HCT116 (cell line): ENCODE measurements around the gene SFXN2.

Source experiments
- CBX3 ChIP-seq: IDR thresholded peaks from 2 replicates; pipeline ENCODE4 v1.6.1; 2012; ENCODE audit warnings: low read depth
- CEBPB ChIP-seq: IDR thresholded peaks from 2 replicates; pipeline ENCODE4 v1.6.1; 2012; ENCODE audit warnings: low read depth
- CTCF ChIP-seq, 3 experiments: fragments of 200-600 bp in 1 of 3; sonication (generic) in 1 of 3; IDR thresholded peaks in 2 of 3; conservative IDR thresholded peaks in 1 of 3; 2 replicates each; pipeline ENCODE4 v1.5.1; 2012 to 2017; ENCODE audit warnings: low read depth in 2 of 3, low read length in 2 of 3, antibody characterized with exemption in 1 of 3, borderline replicate concordance in 1 of 3, control low read depth in 1 of 3, mild to moderate bottlenecking in 1 of 3, mixed read lengths in 1 of 3, mixed run types in 1 of 3, moderate library complexity in 1 of 3; ENCODE audit not compliant: insufficient read depth in 1 of 3
- MAX ChIP-seq: IDR thresholded peaks from 2 replicates; pipeline ENCODE4 v1.6.1; 2012
- POLR2A ChIP-seq: IDR thresholded peaks from 2 replicates; pipeline ENCODE4 v1.7.0; 2011; ENCODE audit warnings: borderline replicate concordance; ENCODE audit not compliant: insufficient read depth, insufficient read length; ENCODE audit errors: extremely low read depth
- SP1 ChIP-seq: IDR thresholded peaks from 2 replicates; pipeline ENCODE4 v1.6.1; 2012; ENCODE audit warnings: low read depth
- TF ChIP-seq, protein P1 (sequence below): IDR thresholded peaks from 2 replicates; pipeline ENCODE4 v1.6.1; 2011; ENCODE audit warnings: mild to moderate bottlenecking, low read length, moderate library complexity; ENCODE audit not compliant: insufficient replicate concordance; ENCODE audit errors: extremely low read depth

DNA sequence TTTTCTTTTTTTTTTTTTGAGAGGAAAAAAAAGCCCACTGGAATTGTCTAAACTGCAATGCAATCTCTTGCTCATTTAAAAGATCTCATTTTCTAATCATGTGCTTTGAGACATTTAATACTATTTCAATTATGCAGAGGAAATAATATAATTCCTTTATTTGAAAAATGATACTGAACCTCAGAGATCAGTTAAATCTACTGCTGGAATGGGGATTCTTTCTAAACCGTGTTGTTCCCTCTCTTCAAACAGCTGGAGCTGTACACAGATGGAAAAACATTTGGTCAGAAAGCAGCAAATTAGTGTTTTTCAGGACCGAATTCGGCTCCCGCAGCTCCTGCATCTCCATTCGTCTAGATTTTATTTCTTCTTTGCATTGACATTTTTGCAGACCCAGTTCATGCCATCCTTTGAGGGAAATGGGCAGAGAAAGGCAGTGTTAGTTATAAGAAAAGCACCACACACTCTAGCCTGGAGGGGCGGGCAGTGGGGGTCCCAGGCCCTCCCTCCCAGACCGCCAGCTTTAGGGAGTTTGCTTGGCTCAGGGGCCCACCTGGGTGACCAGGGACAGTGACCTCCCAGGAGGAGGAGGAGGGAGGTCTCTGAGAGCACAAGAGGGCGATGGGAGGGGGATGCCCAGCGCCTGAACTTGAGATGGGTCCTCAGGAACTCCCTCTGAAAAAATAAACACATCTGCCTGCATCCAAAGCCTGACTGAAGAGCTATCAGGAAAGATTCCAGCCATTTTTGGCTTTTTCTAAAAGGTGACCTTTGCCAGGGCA, 37.7 kb upstream of the SFXN2 start:
- TF ChIP-seq POLR2A (no peak), CTCF (IDR thresholded peaks at IDR 0.05 in 2 of 3, conservative IDR thresholded peaks at IDR 0.05 in 1 of 3; ENCODE audit: borderline replicate concordance in 1 of 3, insufficient read depth in 1 of 3, low read depth in 2 of 3, low read length in 2 of 3) (no peak), CEBPB (no peak), SP1 (no peak), CBX3 (no peak), MAX (no peak)
- TF ChIP-seq, protein P1, sequence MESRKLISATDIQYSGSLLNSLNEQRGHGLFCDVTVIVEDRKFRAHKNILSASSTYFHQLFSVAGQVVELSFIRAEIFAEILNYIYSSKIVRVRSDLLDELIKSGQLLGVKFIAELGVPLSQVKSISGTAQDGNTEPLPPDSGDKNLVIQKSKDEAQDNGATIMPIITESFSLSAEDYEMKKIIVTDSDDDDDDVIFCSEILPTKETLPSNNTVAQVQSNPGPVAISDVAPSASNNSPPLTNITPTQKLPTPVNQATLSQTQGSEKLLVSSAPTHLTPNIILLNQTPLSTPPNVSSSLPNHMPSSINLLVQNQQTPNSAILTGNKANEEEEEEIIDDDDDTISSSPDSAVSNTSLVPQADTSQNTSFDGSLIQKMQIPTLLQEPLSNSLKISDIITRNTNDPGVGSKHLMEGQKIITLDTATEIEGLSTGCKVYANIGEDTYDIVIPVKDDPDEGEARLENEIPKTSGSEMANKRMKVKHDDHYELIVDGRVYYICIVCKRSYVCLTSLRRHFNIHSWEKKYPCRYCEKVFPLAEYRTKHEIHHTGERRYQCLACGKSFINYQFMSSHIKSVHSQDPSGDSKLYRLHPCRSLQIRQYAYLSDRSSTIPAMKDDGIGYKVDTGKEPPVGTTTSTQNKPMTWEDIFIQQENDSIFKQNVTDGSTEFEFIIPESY = no peak
